ENCODE results near the gene GEMIN8. TPM values are rescaled to one million over a fixed set of nuclear protein-coding genes. Genes with fewer than 3 reads are reported as not detected.

Gene GEMIN8, protein sequence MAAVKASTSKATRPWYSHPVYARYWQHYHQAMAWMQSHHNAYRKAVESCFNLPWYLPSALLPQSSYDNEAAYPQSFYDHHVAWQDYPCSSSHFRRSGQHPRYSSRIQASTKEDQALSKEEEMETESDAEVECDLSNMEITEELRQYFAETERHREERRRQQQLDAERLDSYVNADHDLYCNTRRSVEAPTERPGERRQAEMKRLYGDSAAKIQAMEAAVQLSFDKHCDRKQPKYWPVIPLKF
- 10 to 100 TPM; 13.0 to 24.7 (median 20.6) TPM for polyA plus RNA-seq (ENCODE audit: low read depth in 6 of 6)

GRCh38 chrX:14029425-14030173 lies at the start of gene GEMIN8:
Gene GEMIN8, minus strand, starts transcription at chrX:14029892. Its CDS starts 8,414 bp downstream, at chrX:14021478.
- Mint-ChIP-seq H3K27me3 (peaks cover 1 to 14% (median 6%) of the 10 kb centered on the region in 3 donors), H3K36me3 (no peaks in the 10 kb centered on the region), H3K4me1 (peaks cover 8 to 27% (median 9%) of the 10 kb centered on the region in 3 donors), H3K27ac (peak within 1 kb of the TSS; percentile 94 to 100 (median 98)), H3K9me3 (no peaks in the 10 kb centered on the region), H3K4me3 (peak within 1 kb of the TSS; percentile 90 to 100 (median 94))
- DNase-seq: peak; percentile 87
- peak; percentile 95 to 96 for ATAC-seq (ENCODE audit: low read depth in 2 of 2)

- H3K27ac Mint-ChIP-seq: no peak overlapping the region
- no peaks in the 10 kb centered on the region for H3K36me3 Mint-ChIP-seq
- no peak overlapping the region for H3K4me3 Mint-ChIP-seq
- no peak for ATAC-seq (ENCODE audit: low read depth in 2 of 2)
- no peak for DNase-seq
- H3K27me3 Mint-ChIP-seq: peaks cover 0 to 8% (median 6%) of the 10 kb centered on the region in 3 donors
- peaks cover 7 to 13% (median 8%) of the 10 kb centered on the region in 3 donors for H3K4me1 Mint-ChIP-seq
- H3K9me3 Mint-ChIP-seq: no peaks in the 10 kb centered on the region
These were observed 46.9 kb upstream of the GEMIN8 start for GRCh38 chrX:14076639-14077038.

- H3K9me3 Mint-ChIP-seq: no peaks in the 10 kb centered on the region
- H3K4me3 Mint-ChIP-seq: no peak overlapping the region
- H3K27ac Mint-ChIP-seq: no peak overlapping the region
- ATAC-seq (ENCODE audit: low read depth in 2 of 2) (no peak), DNase-seq (no peak)
- peaks cover 0 to 4% (median 3%) of the 10 kb centered on the region in 3 donors for H3K27me3 Mint-ChIP-seq
- H3K4me1 Mint-ChIP-seq: peaks cover 7 to 13% (median 8%) of the 10 kb centered on the region in 3 donors
- H3K36me3 Mint-ChIP-seq: no peaks in the 10 kb centered on the region
These were observed 43.9 kb upstream of the GEMIN8 start for GRCh38 chrX:14073556-14073955.

GRCh38 chrX:14073071-14073470 lies 43.4 kb upstream of the GEMIN8 start:
- Mint-ChIP-seq H3K36me3 (no peaks in the 10 kb centered on the region), H3K4me3 (peak overlapping the region in 5 of 8 donors; percentile 3 to 50 (median 19)), H3K9me3 (no peaks in the 10 kb centered on the region), H3K27ac (peak overlapping the region; percentile 14 to 78 (median 54)), H3K27me3 (no peaks in the 10 kb centered on the region), H3K4me1 (peaks cover 7 to 13% (median 8%) of the 10 kb centered on the region in 3 donors)
- no peak for DNase-seq
- peak; percentile 55 to 67 for ATAC-seq (ENCODE audit: low read depth in 2 of 2)

DNA sequence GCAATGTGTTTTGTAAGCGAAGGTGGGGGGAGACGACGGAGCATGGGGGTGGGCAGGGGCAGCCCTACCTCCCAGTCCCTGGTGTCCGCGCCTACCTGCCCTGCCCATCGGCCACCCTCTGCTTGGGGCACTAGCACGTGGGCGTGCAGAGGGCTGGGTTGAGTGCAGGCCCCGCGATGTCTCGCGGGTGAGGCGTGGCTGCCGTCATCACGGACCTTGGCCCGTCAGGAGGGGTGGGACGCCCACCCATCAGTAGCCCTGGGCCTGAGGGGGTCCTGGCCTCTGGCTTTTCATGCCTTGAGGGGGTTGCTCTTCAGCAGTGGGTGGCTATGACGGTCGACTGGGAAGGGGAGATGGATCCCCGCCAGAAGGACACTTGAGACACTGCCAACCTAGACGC lies 36.1 kb upstream of the GEMIN8 start:
- ATAC-seq (ENCODE audit: low read depth in 2 of 2) (no peak), DNase-seq (no peak)
- Mint-ChIP-seq H3K4me3 (no peak overlapping the region), H3K36me3 (no peaks in the 10 kb centered on the region), H3K27me3 (peaks cover 8 to 29% (median 13%) of the 10 kb centered on the region in 3 donors), H3K4me1 (no peaks in the 10 kb centered on the region), H3K9me3 (peaks cover 0 to 3% (median 0%) of the 10 kb centered on the region in 7 donors), H3K27ac (no peak overlapping the region)

DNA sequence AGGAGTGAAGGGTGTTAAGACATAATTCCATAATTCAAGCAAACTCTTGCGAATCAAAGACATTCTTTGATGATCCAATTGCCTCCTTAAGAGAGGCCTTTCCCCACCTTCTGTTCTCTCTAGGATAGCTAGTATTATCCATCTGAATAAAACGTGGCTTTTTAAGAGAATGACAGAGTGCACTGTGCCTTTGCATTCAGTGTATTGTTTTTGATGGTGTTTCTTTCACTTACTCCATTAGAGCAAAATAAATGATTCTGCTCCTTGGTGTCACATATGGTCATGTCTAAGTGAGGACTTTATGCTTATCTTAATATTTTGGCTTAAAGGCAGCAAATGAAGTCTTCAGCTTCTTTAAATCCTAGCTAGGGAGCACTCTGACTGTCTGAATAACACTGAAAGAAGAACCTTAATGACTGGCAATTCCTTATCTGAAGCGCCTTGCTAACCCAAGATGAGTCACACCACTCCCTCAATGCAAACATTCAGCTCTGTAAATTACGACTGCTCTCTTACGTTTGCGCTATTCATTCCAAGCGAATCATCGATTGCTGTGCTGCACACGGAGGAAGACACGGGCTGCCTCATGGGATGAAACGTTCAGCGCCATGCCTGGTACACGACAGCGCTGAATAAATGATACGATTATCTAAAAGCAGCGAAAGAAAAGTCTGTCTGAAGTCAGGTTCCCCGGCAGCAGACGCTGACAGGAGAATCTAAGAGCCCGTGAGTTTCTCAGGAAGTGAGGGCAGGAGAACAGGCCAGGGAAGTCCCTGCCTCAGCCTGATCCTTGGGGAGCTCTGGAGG lies 35.1 kb upstream of the GEMIN8 start:
- Mint-ChIP-seq H3K9me3 (peaks cover 0 to 3% (median 0%) of the 10 kb centered on the region in 7 donors), H3K27me3 (peaks cover 8 to 32% (median 16%) of the 10 kb centered on the region in 3 donors), H3K4me3 (no peak overlapping the region), H3K4me1 (no peaks in the 10 kb centered on the region), H3K27ac (no peak overlapping the region), H3K36me3 (no peaks in the 10 kb centered on the region)
- ATAC-seq (ENCODE audit: low read depth in 2 of 2): no peak
- no peak for DNase-seq

DNA sequence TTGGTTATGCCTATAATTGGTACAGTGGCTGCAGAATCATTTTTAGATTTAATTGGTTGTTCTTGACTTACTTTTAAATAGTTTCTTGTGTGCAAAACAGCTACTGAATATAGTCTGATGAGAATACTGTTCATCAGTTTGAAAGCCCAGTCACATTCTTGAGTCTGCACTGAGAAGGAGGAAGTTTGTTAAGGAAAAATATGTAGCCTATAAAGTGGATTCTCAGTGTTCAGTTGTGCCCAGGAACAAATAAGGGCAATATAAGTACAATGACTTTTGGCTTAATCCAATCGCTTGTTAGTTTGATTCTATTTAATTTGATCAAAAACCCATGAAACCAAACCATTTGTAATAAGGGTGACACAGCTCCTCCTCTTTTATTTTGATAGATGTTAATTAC lies 32.8 kb upstream of the GEMIN8 start:
- peaks cover 0 to 3% (median 0%) of the 10 kb centered on the region in 7 donors for H3K9me3 Mint-ChIP-seq
- ATAC-seq (ENCODE audit: low read depth in 2 of 2): no peak
- no peaks in the 10 kb centered on the region for H3K4me1 Mint-ChIP-seq
- no peak for DNase-seq
- H3K4me3 Mint-ChIP-seq: no peak overlapping the region
- H3K27ac Mint-ChIP-seq: no peak overlapping the region
- no peaks in the 10 kb centered on the region for H3K36me3 Mint-ChIP-seq
- H3K27me3 Mint-ChIP-seq: peaks cover 8 to 42% (median 16%) of the 10 kb centered on the region in 3 donors

DNA sequence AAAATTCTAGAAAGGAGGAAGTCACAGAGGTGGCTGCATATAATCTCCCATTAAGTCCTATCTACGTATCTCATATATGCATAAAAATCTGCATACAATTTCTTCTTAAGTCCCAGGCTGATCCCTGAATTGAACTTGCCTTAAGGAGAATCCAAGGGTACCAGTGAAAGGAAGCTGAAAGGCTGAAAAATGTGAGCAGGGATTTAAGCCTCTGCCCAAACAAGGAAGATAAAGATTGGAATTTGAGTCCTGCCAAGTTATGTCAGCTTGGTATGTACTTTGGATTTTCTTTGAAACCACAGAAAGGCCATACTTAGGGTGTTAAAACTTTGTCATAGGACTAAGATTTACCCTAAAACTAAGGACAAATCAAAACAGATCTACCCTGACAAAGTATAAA lies 26.5 kb upstream of the GEMIN8 start:
- Mint-ChIP-seq H3K27ac (no peak overlapping the region), H3K36me3 (peaks cover 0 to 8% of the 10 kb centered on the region in 2 donors), H3K27me3 (peaks cover 9 to 73% (median 32%) of the 10 kb centered on the region in 3 donors), H3K4me3 (no peak overlapping the region), H3K4me1 (no peaks in the 10 kb centered on the region), H3K9me3 (peaks cover 0 to 7% (median 2%) of the 10 kb centered on the region in 7 donors)
- DNase-seq (no peak), ATAC-seq (ENCODE audit: low read depth in 2 of 2) (no peak)

DNA sequence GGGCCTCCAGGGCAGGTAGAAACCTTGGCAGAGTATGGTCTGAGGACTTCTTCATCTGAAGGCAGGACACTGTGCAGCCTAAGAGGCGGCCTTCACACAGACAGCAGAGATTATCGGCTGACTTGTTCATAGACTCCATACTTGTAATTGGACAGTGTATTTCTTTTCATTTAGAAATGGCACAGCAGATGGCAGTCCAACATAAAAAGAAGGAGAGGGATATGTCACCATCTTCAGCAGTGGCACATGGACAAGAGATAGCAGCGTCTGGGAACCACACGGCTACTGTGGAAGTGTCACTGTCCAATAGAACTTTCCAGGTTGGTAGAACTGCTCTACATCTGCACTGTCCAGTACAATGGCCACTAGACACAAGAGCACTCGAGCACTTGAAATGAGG lies 21.7 kb upstream of the GEMIN8 start:
- no peak overlapping the region for H3K27ac Mint-ChIP-seq
- peaks cover 0 to 8% (median 0%) of the 10 kb centered on the region in 7 donors for H3K9me3 Mint-ChIP-seq
- H3K27me3 Mint-ChIP-seq: peaks cover 9 to 84% (median 34%) of the 10 kb centered on the region in 3 donors
- DNase-seq (no peak), ATAC-seq (ENCODE audit: low read depth in 2 of 2) (no peak)
- no peak overlapping the region for H3K4me3 Mint-ChIP-seq
- no peaks in the 10 kb centered on the region for H3K4me1 Mint-ChIP-seq
- H3K36me3 Mint-ChIP-seq: no peaks in the 10 kb centered on the region

DNA sequence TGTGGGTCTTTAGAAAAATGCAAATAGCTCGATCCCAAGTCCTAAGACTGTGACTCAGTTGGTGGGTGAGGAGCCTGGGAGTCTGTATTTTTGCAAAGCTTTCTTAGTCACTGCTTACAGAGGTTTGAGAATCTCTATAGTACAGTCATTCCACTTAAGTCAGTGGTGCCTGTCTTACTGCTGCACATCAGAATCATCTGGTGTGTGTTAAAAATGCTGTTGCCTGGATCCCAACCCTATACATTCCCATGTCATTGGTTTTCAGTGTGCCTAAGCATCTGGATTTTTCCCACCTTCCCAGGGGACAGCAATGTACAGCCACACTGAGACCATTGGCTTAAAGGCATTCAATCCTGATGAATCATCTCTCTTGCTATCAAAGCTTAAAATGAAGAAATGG lies 21.0 kb upstream of the GEMIN8 start:
- H3K27me3 Mint-ChIP-seq: peaks cover 9 to 82% (median 29%) of the 10 kb centered on the region in 3 donors
- peaks cover 0 to 8% (median 0%) of the 10 kb centered on the region in 7 donors for H3K9me3 Mint-ChIP-seq
- ATAC-seq (ENCODE audit: low read depth in 2 of 2) (no peak), DNase-seq (no peak)
- H3K4me3 Mint-ChIP-seq: no peak overlapping the region
- no peaks in the 10 kb centered on the region for H3K36me3 Mint-ChIP-seq
- no peak overlapping the region for H3K27ac Mint-ChIP-seq
- no peaks in the 10 kb centered on the region for H3K4me1 Mint-ChIP-seq

GRCh38 chrX:14043209-14043608 lies 13.5 kb upstream of the GEMIN8 start:
- ATAC-seq (ENCODE audit: low read depth in 2 of 2) (no peak), DNase-seq (no peak)
- Mint-ChIP-seq H3K36me3 (no peaks in the 10 kb centered on the region), H3K27me3 (peaks cover 0 to 53% (median 9%) of the 10 kb centered on the region in 3 donors), H3K4me1 (no peaks in the 10 kb centered on the region), H3K27ac (no peak overlapping the region), H3K4me3 (no peak overlapping the region), H3K9me3 (peaks cover 0 to 3% (median 0%) of the 10 kb centered on the region in 7 donors)

DNA sequence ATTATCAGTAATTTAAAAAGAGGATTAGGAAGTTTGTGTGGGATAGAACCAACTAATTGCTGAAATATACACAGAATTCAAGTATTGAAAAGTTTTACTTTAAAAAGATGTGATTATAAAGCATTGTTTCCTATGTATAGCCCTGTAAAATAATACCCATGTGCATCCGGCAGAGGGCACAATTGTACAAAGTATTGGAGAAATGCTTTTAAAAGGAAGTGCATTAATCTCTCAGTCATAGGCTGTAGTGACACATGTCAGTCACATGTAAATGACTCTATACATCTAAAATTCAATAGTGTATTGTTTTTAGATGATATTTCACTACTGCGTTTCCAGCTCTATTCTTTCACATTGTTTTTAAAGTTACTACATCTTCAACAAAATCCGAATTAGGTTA lies 9.7 kb upstream of the GEMIN8 start:
- DNase-seq: peak; percentile 63
- peak; percentile 80 to 83 for ATAC-seq (ENCODE audit: low read depth in 2 of 2)
- no peaks in the 10 kb centered on the region for H3K36me3 Mint-ChIP-seq
- H3K27me3 Mint-ChIP-seq: peaks cover 4 to 51% (median 9%) of the 10 kb centered on the region in 3 donors
- H3K9me3 Mint-ChIP-seq: no peaks in the 10 kb centered on the region
- H3K4me3 Mint-ChIP-seq: no peak overlapping the region
- H3K27ac Mint-ChIP-seq: no peak overlapping the region
- H3K4me1 Mint-ChIP-seq: no peaks in the 10 kb centered on the region

DNA sequence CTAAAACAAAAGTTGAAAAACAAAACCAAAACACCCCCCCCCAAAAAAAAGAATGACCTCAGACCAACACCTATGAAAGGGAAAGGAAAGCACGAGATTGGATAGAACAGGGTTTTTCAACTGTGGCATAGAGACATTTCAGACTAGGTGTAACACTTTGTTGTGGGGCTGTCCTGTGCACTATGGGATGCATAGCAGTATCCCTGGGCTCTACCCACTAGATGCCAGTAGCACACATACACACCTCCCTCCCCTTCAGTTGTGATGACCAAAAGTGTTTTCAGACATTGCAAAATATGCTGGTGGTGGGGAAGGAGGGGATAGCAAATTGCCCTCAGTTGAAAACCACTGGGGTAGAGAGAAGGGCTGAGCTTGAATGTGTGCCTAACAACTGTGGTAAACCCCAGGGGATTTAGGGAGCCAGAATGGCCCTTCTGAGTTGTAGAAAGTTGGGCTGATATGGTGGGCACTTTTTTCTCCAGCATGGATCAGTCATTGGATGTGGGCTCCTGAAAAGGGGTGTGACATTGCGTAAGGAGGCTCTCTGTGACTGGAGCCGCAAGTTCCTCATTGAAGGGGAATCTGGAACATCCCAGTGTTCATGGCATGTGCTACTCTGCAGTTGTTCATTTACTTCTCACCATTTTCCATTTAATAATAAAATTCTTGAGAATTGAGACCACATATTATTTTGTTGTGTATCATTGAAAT lies 8.8 kb upstream of the GEMIN8 start:
- DNase-seq (no peak), ATAC-seq (ENCODE audit: low read depth in 2 of 2) (no peak)
- Mint-ChIP-seq H3K4me1 (no peaks in the 10 kb centered on the region), H3K4me3 (no peak overlapping the region), H3K27me3 (peaks cover 9 to 57% (median 10%) of the 10 kb centered on the region in 3 donors), H3K36me3 (no peaks in the 10 kb centered on the region), H3K9me3 (no peaks in the 10 kb centered on the region), H3K27ac (no peak overlapping the region)

Measured in naive B cell (primary cell).